WERI-Rb-1 (cell line): Measurements from ENCODE around the gene CCDC15.
"Not testable (repeated sequence)": the region's sequence is repeated elsewhere in the genome, so short reads cannot be mapped to it uniquely, and the experiment has no call there.

Experiments used
- DNase-seq: peaks from one replicate; pipeline ENCODE4 v3.0.0-alpha.2; 2020
- H3K27ac ChIP-seq: fragments of 250-450 bp; sonication (Bioruptor Pico); 2 replicates; pipeline ENCODE4 v1.5.1; 2020; ENCODE audit warnings: mild to moderate bottlenecking, moderate library complexity
- H3K27me3 ChIP-seq: fragments of 250-450 bp; sonication (Bioruptor Pico); 2 replicates; pipeline ENCODE4 v1.5.1; 2021; ENCODE audit warnings: mild to moderate bottlenecking, low read depth, moderate library complexity; ENCODE audit not compliant: insufficient read depth, severe bottlenecking
- H3K36me3 ChIP-seq: fragments of 250-450 bp; sonication (Bioruptor Pico); 2 replicates; pipeline ENCODE4 v1.5.1; 2020; ENCODE audit warnings: mild to moderate bottlenecking, moderate library complexity
- H3K4me3 ChIP-seq: 2 replicates; pipeline ENCODE4 v1.5.1; 2011; ENCODE audit warnings: low read depth, mild to moderate bottlenecking, control low read depth, low read length
- H3K9me3 ChIP-seq: fragments of 250-450 bp; sonication (Bioruptor Pico); 2 replicates; pipeline ENCODE4 v1.5.1; 2021; ENCODE audit warnings: mild to moderate bottlenecking, moderate library complexity; ENCODE audit not compliant: severe bottlenecking
- TF ChIP-seq, protein P1 (sequence below): IDR thresholded peaks from 2 replicates; pipeline ENCODE4 v1.5.1; 2011; ENCODE audit warnings: low read depth, mild to moderate bottlenecking, control low read depth, inconsistent platforms, low read length

The CCDC15 gene

GRCh38 chr11:125052047-125052446, 98.0 kb downstream of the CCDC15 start:
- Histone ChIP-seq H3K27me3 (no peaks in the 10 kb centered on the region), H3K9me3 (no peaks in the 10 kb centered on the region), H3K4me3 (no peak overlapping the region), H3K27ac (no peak overlapping the region), H3K36me3 (no peaks in the 10 kb centered on the region)
- DNase-seq = no peak
- TF ChIP-seq, protein P1, sequence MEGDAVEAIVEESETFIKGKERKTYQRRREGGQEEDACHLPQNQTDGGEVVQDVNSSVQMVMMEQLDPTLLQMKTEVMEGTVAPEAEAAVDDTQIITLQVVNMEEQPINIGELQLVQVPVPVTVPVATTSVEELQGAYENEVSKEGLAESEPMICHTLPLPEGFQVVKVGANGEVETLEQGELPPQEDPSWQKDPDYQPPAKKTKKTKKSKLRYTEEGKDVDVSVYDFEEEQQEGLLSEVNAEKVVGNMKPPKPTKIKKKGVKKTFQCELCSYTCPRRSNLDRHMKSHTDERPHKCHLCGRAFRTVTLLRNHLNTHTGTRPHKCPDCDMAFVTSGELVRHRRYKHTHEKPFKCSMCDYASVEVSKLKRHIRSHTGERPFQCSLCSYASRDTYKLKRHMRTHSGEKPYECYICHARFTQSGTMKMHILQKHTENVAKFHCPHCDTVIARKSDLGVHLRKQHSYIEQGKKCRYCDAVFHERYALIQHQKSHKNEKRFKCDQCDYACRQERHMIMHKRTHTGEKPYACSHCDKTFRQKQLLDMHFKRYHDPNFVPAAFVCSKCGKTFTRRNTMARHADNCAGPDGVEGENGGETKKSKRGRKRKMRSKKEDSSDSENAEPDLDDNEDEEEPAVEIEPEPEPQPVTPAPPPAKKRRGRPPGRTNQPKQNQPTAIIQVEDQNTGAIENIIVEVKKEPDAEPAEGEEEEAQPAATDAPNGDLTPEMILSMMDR = no peak

DNA sequence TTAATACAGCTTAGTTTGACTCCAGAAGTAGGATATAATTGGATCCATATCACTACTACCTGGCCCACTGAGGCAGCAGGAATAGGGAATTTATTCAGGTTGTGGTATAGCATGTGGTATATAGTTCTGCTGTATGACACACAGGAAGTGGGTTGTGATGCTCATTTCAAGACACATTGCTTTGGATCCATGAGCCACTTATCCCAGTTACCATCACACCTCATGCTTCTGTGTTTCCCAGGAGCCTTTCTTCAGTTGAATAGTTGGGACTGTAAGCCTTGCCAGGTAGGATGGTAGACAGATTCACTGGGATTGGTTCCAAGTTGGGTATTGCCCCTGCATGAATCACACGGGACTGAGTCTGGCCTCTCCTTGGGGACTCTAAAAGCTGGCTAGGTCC, 99.2 kb downstream of the CCDC15 start:
- no peak for DNase-seq

GRCh38 chr11:125055107-125055715, 101.2 kb downstream of the CCDC15 start:
- H3K9me3 ChIP-seq = no peaks in the 10 kb centered on the region
- H3K36me3 ChIP-seq = no peaks in the 10 kb centered on the region
- TF ChIP-seq, protein P1 = no peak
- no peak for DNase-seq
- no peak overlapping the region for H3K27ac ChIP-seq
- no peak overlapping the region for H3K4me3 ChIP-seq
- H3K27me3 ChIP-seq = no peaks in the 10 kb centered on the region

More for the DNA sequence above, 99.2 kb downstream of the CCDC15 start:
- no peak overlapping the region for H3K4me3 ChIP-seq
- H3K9me3 ChIP-seq = no peaks in the 10 kb centered on the region
- TF ChIP-seq, protein P1 = no peak
- H3K36me3 ChIP-seq = no peaks in the 10 kb centered on the region
- H3K27ac ChIP-seq = no peak overlapping the region
- H3K27me3 ChIP-seq = no peaks in the 10 kb centered on the region

DNA sequence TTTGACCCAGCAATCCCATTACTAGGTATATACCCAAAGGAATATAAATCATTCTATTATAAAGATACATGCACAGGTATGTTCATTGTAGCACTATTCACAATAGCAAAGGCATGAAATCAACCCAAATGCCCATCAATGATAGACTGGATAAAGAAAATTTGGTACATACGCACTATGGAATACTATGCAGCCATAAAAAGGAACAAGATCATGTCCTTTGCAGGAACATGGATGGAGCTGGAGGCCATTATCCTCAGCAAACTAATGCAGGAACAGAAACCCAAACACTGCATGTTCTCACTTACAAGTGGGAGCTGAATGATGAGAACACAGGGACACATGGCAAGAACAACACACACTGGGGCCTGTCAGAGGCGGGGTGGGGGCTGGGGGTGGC, 102.1 kb downstream of the CCDC15 start:
- not testable (repeated sequence) for DNase-seq, H3K27me3 ChIP-seq, H3K4me3 ChIP-seq, H3K9me3 ChIP-seq, H3K36me3 ChIP-seq, H3K27ac ChIP-seq

GRCh38 chr11:125056931-125057692, 103.1 kb downstream of the CCDC15 start:
- TF ChIP-seq, protein P1 = no peak
- Histone ChIP-seq H3K27ac (no peak overlapping the region), H3K4me3 (no peak overlapping the region), H3K9me3 (no peaks in the 10 kb centered on the region), H3K36me3 (no peaks in the 10 kb centered on the region), H3K27me3 (no peaks in the 10 kb centered on the region)
- DNase-seq = no peak

DNA sequence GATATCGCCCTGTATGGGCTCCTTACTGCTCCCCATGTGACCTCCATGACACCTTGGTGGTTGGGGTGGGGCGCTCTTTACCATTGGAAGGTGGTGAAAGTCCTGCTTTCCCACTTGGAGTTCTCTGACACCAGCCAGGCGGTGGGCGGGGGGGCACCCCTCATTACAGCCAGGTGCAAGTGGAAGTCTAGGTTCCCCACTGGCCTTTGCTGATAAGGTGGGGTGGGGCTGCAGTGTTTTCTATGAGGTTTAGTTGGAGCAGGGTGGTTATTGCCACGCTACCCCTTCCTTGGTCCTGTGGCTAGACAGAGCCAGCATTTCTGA, 103.7 kb downstream of the CCDC15 start:
- Histone ChIP-seq H3K27ac (no peak overlapping the region), H3K9me3 (no peaks in the 10 kb centered on the region), H3K36me3 (no peaks in the 10 kb centered on the region), H3K4me3 (no peak overlapping the region), H3K27me3 (peaks cover 3% of the 10 kb centered on the region)
- no peak for DNase-seq
- TF ChIP-seq, protein P1 = no peak
